HG02571 (cell line): Measurements from ENCODE around the gene KLHL29.

Source experiments
- ATAC-seq: cut with Tn5 transposase; IDR thresholded peaks from one replicate; pipeline ENCODE4 v1.9.1; 2021; ENCODE audit warnings: mild to moderate bottlenecking, moderate library complexity; ENCODE audit not compliant: unreplicated experiment

The KLHL29 gene

DNA sequence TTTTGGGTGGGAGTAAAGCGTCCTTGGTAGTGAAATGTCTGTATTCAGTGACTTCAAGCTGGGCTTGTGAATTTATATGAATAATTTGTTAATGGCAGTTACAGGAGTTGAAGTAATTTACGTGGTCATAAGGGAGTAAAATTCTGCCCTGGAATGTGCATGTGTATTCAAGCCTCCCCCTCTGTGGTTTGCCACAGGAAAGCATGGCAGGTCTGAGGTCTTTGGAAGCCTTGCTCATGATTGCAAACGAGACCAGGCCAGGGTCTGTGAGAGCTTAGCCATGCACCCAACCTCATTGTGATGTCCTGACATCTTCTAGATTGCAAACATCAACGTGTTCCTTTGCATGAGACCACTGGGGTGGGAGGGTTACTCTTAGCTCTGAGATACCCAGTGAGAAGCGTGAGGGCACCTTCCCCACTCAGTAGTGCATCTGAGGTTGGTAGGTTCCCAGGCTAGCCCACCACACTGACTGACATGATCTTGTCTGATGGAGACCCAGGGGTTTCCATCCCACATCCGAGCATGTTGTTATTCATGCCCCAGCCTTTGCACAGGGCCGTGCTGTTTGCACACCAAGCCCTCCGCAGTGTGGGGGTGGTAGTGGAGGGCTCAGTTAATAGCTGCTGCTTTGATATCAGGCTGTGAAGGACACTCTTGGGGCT is 216.5 kb downstream of the KLHL29 start:
- ATAC-seq: no peak

DNA sequence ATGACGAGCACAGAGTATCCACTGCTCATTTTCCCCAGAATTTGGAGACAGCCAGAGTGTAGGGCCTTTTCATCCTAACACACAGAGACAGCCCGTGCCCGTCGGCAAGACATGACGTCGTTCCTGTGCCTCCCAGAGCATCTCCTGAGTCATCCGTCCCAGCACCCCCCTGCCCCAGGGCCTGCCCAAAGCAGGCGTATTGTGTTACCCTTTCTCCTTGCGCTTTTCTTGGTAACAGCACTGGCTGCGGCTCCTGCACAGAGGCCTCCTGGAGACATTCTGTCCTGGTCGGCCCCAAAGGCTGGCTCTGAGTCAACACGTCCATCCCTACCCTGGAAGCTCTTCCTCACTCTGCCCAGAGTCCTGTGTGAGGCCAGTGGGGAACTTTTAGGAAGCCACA is 217.1 kb downstream of the KLHL29 start:
- no peak for ATAC-seq

DNA sequence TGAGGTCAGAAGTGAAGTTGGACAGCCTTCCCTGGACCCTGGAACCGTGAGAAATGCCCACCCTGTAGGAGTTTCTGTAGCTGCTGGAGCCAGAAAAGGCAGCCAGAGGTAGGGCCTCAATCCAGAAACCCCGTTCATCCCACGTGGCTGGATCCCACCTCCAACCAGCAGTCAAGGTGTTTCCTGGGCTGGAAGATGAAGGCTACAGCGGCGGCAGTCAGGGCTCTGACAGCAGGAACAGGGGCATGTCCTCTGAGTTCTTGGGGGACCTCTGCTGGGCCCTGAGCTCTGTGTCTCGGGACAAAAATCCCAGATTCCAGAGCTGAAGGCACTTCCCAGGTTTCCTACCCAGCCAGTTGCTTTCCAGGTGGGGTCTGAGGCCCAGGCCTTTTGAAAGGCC is 218.2 kb downstream of the KLHL29 start:
- ATAC-seq: no peak

DNA sequence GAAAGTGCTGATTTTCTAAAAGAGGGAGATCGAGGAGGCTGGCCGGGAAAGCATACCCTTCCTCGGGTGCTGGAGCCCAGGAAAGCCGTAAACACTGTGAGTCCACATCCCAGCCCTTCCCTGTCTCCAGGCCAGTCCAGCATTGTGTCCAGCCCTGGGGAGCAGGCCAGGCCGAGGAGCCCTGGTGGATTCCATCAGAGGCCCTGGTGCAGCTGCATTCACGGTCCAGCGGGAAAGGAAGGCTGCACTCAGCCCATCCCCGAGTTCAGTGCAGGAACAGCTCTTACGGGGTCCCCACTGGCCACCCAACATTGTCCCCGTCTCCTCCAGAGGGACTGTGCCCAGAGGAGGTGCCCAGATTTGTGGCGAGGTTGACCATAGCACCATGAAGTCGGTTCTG is 218.6 kb downstream of the KLHL29 start:
- ATAC-seq: no peak

DNA sequence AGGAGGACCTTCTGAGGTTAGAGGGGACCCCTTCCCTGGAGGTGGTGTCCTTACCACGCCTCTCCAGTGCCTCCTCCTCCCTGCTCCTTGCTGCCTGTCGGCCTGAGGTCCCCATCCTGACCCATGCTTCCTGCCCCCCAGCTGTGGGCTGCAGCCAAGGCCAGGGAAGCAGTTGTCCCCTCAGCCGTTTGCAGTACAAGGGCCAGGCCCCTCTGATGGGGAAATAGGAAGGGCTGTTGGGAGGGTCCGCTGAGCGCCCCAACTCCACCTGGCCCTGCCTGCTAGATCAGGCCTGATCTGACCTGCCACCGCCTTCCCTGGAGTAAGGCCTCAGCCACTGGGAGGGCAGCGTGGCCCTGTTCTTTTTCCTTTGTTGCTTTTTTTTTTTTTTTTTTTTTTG is 219.8 kb downstream of the KLHL29 start:
- ATAC-seq: no peak

DNA sequence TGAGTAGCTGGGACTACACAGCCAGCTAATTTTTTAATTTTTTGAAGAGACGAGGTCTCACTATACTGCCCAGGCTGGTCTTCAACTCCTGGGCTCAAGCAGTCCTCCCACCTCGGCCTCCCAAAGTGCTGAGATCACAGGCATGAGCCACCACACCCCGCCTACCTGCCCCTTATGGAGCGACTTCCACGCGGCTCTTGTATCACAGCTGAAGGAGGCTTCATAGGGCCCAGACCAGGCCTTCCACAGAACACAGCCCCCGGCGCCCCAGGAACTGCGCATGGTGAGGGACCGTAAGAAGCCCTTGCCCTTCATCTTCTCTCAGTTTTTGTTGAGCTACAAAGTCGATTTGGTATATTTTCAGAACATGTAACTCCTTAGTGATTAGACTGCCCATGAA is 220.3 kb downstream of the KLHL29 start:
- ATAC-seq: no peak

DNA sequence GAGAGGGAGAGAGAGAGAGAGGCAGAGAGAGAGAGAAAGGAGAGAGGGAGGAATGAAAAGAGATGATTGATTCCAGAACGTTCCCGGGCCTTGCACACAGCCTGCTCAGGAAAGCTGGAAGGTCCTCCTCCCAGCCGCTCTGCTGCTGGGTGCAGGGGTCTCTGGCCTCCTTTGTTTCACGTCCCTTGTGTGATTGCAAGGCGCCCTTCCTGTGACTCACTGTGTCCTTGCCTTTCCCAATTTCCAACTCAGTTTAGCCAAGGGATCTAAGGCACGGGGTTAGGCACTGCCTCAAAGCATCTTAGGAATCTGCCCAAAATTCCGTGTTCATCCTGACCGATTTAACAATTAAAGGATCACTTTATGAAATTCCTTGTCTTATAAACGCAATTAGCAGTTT is 221.2 kb downstream of the KLHL29 start:
- ATAC-seq: no peak

DNA sequence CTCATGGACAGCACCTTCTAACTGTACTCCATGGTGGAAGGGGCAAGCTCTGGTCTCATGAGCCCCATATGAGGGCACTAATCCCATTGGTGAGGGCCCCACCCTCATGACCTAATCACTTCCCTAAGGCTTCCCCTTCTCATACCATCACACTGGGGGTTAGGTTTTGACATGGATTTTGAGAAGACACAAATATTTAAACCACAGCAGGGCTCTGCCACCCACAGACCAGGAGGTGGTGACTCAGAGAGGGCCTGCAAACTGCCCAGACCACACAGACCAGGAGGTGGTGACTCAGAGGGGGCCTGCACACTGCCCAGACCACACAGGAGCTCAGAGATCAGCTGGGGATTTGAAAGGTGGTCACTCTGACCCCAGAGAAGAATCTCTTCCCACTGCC is 222.0 kb downstream of the KLHL29 start:
- ATAC-seq: no peak

DNA sequence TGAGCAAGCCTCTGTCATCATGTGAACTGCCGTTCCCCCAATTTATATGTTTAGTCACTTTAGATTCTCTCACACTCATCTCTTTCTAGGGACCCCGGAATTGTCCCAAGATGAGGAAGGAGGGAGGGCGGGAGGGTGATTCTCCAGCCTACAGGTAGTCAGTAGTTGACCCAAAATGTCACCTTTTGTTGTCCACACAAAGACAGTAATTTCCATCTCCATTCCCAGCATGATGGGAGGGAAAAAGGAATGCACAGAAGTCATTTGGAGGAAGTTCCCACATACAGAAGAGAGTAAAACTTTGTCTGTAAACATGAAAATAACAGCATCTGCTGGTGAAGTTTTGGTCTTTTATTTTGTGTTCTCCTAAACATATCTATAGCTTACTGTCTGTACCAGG is 222.9 kb downstream of the KLHL29 start:
- ATAC-seq: no peak

DNA sequence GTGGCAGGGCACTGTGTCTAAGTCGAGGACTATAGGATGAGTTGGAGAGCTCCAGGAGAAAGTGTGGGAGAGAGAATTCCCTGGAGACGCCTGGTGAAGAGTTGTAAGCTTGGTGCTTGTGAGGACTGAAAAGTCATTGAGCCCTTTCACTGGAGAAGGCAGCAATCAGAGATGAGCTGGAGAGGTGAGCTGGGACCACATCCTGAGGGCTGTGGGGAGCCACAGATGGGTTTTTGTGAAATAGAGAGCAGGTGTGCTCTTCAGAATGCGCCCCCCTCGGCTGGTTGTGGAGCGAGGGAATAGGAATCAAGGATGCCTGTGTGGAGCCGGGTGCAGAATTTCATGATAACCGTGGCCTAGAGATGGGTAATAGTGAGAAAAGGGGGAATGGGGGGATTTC is 224.3 kb downstream of the KLHL29 start:
- ATAC-seq: no peak

DNA sequence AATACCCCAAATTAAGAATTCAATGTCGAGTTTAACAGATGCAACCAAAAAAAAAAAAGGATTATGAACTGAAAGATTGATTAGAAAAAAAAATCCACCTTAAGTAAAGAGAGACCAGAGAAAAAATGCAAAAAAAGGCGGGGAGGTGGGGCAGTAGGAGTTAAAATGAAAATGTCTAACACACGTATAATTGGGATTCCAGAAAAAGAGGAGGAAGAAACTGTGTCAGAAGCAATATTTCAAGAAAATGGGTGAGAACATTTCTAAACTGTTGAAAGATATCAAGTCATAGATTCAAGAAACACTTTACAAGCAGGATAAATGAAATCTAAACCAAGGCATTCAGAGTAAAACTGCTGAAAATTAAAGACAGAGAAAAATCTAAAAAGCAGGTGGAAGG is 226.9 kb downstream of the KLHL29 start:
- no peak for ATAC-seq

DNA sequence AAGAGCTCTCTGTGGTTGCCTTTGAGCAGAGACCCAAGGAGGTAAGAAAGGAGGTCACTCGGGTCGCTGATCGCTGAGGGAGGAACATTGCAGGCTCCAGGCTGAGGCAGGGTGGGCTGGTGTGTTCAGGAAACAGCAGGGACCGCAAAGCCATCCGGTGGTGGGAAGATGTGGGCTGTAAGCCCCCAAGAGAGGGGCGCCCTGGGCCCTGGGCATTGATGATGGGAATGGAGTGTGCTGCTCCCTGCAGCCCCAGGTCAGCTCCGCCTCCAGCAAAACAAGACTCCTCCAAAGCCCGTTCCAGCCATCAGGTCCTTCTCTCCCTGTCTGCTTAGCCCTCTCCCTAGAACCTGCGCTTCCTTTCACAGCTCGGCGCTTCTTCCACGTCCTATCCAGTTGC is 229.7 kb downstream of the KLHL29 start:
- no peak for ATAC-seq

DNA sequence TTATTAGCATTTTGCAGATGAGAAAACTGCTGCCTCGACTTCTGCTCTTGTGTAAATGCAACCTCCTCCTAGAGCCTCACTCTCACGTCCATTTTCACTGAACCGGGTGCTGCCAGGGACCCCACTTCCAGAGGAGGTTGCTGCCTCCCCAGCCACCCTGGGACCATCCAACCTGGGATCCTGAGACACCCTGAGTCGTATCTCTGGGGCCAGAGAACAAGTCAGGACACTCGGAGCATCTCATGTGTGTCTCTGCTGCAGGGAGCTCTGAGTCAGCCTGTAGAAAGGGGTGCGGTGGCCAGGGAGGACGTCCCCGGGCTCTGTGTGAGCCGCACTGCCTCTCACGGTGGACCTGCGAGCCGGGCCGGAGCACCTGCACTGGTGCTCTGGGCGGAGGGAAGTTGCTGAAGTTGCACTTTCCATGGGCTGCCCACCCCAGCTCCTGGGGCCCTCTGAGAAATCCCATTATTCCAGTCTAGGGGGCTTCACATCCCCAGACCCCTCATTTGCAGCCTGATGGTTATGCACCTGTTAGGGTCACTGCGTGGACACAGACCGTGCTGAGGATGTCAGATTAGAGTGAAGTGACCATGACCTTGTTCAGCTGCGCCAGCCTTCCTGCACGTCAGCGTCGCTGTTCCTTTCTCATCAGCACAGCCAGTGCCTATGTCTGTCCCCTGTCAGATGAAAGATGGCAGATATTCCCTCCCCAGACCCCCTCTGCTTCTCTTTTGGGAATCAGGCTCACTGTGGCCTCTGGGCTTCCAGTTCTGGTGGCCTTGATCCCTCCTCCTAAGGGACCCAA is 230.4 kb downstream of the KLHL29 start:
- no peak for ATAC-seq

DNA sequence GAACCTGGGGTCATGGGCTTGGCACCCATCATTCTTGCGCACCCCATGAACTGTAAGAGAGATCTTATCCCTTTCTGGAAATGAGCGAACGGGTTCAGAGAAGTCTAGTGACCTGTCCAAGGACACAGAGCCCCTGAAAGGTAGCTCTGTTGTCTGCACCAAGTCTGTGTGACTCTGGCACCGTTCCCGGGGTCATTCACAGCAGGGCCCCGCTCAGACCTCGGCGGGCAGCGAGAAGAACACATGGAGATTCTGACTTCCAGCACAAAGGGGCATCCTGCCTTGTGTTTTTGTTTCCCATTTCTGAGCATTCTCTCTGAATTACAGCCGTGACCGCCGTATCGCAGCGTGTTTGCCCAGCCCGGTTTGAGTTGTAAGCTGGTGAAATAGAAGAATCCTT is 231.7 kb downstream of the KLHL29 start:
- ATAC-seq: no peak

DNA sequence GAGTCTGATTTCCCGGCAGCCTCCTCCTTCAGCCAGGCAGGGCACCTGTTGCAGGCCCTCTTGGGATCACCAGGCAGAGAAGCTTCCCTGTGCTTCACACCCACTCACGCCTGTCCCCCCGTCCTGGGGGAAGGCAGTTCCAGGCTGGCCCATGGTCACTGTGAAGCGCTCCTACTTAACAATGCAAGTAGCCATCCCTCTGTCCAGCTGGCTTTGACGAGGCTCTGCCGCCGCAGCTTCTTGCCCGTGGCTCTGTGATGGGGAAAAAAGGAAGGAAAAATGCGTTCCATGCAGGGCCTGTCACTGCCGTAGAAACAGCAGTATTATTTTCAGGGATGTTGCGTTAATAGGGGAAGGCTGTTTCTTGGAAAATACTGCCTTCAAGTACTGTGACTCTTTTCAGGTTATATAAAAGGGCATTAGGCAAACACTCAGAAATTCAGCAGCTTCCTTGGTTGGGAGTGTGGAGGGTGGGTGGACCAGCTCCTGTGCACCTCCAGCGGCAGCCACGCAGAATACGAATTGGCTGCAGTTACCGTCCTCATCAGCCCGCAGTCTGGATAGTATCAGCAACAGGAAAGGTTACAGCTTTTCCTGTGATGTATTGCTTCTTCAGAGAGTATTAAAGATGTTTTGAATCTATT is 232.3 kb downstream of the KLHL29 start:
- ATAC-seq: no peak

DNA sequence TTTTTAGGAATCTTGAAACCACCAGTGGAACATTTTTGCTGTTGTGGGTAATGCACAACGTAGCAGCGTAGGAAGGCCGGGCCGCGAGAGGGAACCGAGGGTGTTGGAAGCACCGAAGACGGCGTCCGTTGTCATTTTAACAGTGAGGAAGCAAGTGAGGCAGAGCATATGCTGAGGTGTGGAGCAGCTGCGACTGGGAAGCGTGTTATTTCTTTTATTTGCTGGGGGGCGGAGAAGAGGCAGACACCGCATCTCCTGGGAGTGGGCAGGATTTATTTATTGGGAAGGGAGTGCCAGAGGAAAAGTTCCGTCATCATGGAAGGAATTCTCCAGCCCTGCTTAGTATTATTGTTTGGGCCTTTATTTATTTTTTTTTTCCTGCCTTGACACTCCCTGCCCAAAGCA is 232.8 kb downstream of the KLHL29 start:
- no peak for ATAC-seq

DNA sequence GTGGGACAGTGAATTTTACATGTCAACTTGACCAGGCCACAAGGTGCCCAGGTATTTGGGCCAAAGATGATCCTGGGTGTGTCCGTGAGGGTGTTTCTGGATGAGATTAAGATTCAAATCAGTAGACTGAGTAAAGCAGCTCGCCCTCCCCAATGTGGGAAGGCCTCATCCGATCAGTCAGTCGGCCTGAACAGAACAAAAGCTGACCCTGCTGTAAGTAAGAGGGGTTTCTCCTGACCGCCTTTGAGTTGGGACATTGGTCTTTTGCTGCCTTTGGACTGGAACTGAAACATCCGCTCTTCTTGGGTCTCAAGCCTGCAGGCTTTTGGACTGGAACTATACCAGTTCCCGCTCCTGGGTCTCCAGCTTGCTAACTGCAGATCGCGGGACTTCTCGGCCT is 233.3 kb downstream of the KLHL29 start:
- ATAC-seq: no peak

DNA sequence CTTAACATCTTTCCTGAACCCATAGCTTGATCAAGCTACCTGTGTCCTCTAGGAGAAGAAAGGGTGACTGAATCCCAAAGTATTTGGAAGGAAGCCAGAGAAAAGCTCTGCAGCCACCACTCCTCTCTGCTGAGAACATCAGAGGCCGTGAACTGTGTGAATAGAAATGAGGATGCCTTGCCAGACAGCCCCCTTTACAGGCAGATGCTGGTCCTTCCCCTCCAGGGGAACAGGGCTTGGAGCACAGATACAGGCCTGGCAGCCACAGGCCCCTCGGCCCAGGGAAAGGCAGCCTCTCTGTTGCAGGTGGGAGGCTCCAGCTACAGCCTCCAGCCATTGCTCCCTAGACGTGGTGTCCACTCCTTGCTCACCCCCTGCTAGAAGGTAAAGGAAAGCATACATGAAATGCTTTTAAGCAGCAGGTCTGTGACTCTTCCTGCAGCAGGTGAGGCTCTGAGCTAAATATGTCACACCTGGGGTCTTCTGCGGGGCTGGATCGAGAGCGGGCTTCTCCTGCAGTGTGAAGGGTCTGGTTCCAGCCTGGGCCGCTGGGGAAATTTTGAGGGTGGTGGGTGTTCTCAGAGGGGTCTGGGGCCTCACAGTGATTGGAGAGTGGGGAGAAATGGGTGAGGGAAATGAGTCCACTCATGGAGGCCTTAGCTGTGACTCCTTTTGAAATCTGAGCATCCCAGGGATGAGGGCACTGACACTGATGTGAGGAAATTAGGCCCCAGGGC is 234.0 kb downstream of the KLHL29 start:
- ATAC-seq: no peak

DNA sequence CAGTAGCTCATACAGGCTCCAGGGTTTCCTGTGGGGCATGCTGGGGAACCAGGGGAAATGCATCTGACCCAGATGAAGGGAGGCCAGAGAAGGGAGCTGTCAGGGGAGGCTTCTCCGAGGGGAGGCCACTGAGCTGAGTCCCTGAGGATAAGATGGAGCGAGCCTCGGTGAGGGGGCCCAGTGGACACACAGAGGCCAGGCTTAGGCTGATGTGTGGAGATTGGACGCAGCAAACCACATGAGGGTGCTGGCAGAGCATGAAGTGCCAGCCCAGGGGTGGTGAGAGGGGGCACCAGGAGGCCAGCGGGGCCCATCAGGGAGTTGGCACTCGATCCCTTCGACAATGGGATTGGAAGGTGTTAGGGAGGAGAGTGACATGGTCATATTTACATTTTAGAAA is 235.0 kb downstream of the KLHL29 start:
- ATAC-seq: no peak

DNA sequence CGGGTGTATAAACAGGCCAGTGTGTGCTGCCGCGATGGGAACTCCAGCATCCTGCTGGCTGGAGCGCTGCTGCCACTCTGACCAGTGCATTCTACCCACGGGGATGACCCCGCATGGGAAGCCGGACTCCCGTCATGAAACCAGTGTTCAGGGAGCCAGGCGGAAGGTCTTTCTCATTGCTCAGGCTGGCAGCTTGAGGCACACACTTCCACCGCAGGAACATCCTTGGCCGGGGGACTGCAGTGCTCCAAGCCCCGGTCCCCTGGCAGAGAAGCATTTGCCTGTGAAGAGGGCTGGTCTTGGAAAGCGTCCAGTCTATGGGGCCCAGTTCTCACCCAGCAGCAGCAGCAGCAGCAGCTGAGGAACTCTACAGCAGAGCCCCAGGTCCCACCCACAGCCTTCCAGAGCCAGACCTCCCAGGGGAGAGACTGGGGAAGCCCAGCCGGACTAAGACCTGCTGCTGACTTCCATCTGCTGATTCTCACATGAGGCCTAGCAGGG is 235.9 kb downstream of the KLHL29 start:
- ATAC-seq: no peak

DNA sequence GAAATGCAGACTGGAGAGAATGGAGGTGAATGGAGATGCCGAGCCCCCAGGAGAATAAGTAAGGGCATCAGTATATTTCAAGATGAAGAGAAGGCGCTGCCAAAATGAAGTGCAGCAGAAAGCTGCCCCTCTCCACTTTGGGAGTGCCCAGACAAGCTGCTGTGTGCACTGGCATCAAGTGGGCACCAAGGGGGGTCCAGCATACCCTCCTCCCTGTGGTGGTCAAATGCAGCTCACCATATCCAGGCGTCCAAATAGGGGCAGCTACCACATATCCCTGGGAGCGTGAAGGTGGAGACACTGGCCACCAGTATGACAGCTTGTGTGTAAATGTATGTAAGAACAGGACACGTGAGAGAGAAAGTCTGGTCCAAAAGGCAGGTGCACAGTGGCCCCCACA is 236.6 kb downstream of the KLHL29 start:
- no peak for ATAC-seq
